Thyroid gland (tissue), 4 donors: Measurements from ENCODE around the gene SMG6. TPM values are rescaled to one million over a fixed set of nuclear protein-coding genes. Genes with fewer than 3 reads are reported as not detected.
A peak's percentile ranks its signal among the peaks of the same experiment; 100 is the strongest.

Experiments
- DNase-seq, 2 donors: peaks; one replicate each; pipeline ENCODE4 v3.0.0-alpha.2; 2019
- H3K27ac ChIP-seq, 3 donors: fragments of 200-600 bp; sonication (generic); 1 replicate in 2 of 3; 2 replicates in 1 of 3; pipeline ENCODE4 v1.5.1; 2016 to 2019; ENCODE audit warnings: mild to moderate bottlenecking in 1 of 3, moderate library complexity in 1 of 3
- H3K27me3 ChIP-seq: fragments of 200-600 bp; sonication (generic); one replicate; pipeline ENCODE4 v1.5.1; 2019
- H3K36me3 ChIP-seq, 2 donors: fragments of 200-600 bp; sonication (generic); one replicate each; pipeline ENCODE4 v1.5.1; 2016 to 2019
- H3K4me1 ChIP-seq, 2 donors: fragments of 200-600 bp; sonication (generic); one replicate each; pipeline ENCODE4 v1.5.1; 2017 to 2019
- H3K4me3 ChIP-seq, 3 donors: fragments of 200-600 bp; sonication (generic); replicated peaks in 1 of 3; 1 replicate in 2 of 3; 2 replicates in 1 of 3; pipeline ENCODE4 v1.5.1; 2016; ENCODE audit warnings: mild to moderate bottlenecking in 1 of 3
- H3K9me3 ChIP-seq: fragments of 200-600 bp; sonication (generic); one replicate; pipeline ENCODE4 v1.5.1; 2017
- POLR2A ChIP-seq, 2 donors: fragments of 450-650 bp; IDR thresholded peaks; one replicate each; pipeline ENCODE4 v1.6.1; 2017; ENCODE audit warnings: antibody characterized with exemption in 2 of 2, mild to moderate bottlenecking in 2 of 2, moderate library complexity in 1 of 2
- WGBS, 2 donors: methylation state at CpG; one replicate each; pipeline ENCODE4 v1.1.5; 2017; 5-methylcytosine and 5-hydroxymethylcytosine counted together
- intact Hi-C: fragments of 100-400 bp; cut with DNase I; formaldehyde crosslinking; loops from one replicate; pipeline ENCODE4 v1.15.1; 2023
- total RNA-seq, 4 donors: library from RNA; depleted of rRNA; stranded (reverse); fragments of >200 nt; gene quantifications; one replicate each; pipeline ENCODE4 v1.2.3, GENCODE V29; 2016
- TF ChIP-seq, protein P1 (sequence below), 6 experiments: fragments of 200-600 bp in 3 of 6; fragments of 450-650 bp in 3 of 6; sonication (generic) in 3 of 6; IDR thresholded peaks; one replicate each; pipeline ENCODE4 v1.5.1; 2016 to 2019; ENCODE audit warnings: antibody characterized with exemption in 6 of 6, mild to moderate bottlenecking in 2 of 6, inconsistent platforms in 1 of 6, moderate library complexity in 1 of 6

SMG6 gene
- total RNA-seq, 4 donors from 2014 or later: 26.0 to 35.9 (median 32.9) TPM

DNA sequence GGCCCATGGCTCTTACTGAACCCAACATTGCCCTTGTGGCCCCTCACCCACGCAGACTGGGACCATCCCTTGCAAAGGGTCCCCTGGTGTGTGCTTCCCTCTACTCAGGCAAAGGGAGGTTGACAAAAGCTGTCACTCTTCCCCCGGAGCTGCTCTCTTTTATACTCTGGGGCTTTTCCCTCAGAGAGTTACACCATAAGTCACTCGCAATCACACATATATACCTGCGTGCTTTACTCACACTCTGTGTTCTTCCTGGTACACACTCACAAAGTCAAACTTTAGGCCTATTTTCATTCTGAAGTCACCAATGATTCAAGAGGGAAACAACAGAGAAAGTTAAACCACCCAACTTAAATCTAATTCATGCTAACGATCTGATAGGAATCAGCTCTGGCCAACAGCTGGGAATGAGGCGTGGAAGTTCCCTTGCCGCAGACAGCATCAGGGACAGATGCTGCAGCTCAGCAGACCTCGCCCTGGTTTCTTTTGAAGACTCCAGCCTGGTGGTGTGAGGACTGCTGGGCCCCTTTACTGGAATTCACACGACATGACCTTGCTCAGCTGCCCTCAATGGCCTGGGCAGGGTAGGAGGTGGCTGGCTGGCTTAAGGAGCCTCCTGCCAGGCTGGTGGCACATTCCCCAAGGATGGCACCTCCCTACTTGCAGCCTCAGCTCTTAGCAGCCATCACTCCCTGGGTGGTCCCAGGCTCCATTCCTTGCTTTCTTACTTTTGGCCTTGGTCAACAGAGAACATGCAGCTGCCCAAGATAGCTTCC lies 221.4 kb downstream of the SMG6 start:
- Histone ChIP-seq H3K9me3 (no peaks in the 10 kb centered on the region), H3K36me3 (peaks cover 9 to 15% of the 10 kb centered on the region in 2 donors), H3K4me1 (peaks cover 0 to 39% of the 10 kb centered on the region in 2 donors), H3K27me3 (no peaks in the 10 kb centered on the region), H3K4me3 (no peak overlapping the region), H3K27ac (peak overlapping the region in 1 of 3 donors; percentile 69)
- intact Hi-C loops: no loop called here
- WGBS, 2 donors: 87 to 88% methylated on average over 9 of the region's 9 CpGs
- TF ChIP-seq POLR2A (IDR thresholded peaks at IDR 0.05): no peak
- TF ChIP-seq, protein P1, sequence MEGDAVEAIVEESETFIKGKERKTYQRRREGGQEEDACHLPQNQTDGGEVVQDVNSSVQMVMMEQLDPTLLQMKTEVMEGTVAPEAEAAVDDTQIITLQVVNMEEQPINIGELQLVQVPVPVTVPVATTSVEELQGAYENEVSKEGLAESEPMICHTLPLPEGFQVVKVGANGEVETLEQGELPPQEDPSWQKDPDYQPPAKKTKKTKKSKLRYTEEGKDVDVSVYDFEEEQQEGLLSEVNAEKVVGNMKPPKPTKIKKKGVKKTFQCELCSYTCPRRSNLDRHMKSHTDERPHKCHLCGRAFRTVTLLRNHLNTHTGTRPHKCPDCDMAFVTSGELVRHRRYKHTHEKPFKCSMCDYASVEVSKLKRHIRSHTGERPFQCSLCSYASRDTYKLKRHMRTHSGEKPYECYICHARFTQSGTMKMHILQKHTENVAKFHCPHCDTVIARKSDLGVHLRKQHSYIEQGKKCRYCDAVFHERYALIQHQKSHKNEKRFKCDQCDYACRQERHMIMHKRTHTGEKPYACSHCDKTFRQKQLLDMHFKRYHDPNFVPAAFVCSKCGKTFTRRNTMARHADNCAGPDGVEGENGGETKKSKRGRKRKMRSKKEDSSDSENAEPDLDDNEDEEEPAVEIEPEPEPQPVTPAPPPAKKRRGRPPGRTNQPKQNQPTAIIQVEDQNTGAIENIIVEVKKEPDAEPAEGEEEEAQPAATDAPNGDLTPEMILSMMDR (IDR thresholded peaks at IDR 0.05): no peak
- no peak for DNase-seq

DNA sequence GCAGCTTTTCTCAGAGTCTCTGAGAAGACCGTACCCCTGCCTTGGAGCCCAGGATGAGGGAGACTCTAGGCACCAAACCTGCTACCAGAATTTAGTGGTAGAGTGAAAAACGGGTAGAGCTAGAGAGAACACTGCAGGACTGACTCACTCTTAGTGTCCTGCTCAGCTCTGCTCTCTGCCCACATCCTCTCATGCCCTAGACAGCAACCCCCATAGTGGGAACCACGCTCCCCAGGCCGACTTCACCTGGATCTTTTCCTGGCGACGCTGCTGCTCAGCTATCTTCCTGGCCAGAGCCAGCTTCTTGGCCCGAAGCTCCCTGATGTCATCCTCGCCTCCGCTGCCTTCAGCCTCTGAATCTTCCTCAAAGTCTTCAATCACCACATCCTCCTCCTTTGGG lies 222.0 kb downstream of the SMG6 start:
- Histone ChIP-seq H3K9me3 (no peaks in the 10 kb centered on the region), H3K4me1 (peaks cover 0 to 32% of the 10 kb centered on the region in 2 donors), H3K27ac (no peak overlapping the region), H3K36me3 (peaks cover 9 to 15% of the 10 kb centered on the region in 2 donors), H3K27me3 (no peaks in the 10 kb centered on the region), H3K4me3 (no peak overlapping the region)
- TF ChIP-seq, protein P1 (IDR thresholded peaks at IDR 0.05): no peak
- no peak for TF ChIP-seq POLR2A (IDR thresholded peaks at IDR 0.05)
- no peak for DNase-seq
- intact Hi-C loops: no loop called here
- WGBS, 2 donors: 93 to 95% methylated on average over 9 of the region's 9 CpGs

DNA sequence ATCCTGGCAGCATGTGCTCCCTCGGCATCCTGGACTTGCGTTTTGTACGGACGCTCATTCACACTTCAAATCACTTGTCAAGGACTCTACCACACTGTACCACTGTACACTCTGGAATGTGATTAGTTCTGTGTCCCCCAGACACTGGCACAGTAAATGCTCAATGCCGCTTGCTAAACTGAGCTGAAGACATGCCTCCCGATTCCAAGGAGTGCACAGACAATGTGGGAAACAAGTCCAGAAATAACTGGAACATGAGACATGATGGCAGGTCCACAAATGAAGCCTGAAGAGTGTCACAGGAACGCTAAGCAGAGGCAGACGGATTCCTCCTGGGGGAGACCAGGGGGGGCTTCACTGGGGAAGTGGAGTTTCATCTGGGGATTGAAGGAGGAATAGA lies 226.5 kb downstream of the SMG6 start:
- H3K27ac ChIP-seq: peak overlapping the region in 1 of 3 donors; percentile 78
- no peaks in the 10 kb centered on the region for H3K9me3 ChIP-seq
- TF ChIP-seq, protein P1 (IDR thresholded peaks at IDR 0.05): no peak
- no peak for TF ChIP-seq POLR2A (IDR thresholded peaks at IDR 0.05)
- no peak for DNase-seq
- H3K27me3 ChIP-seq: no peaks in the 10 kb centered on the region
- peaks cover 9 to 15% of the 10 kb centered on the region in 2 donors for H3K36me3 ChIP-seq
- no peak overlapping the region for H3K4me3 ChIP-seq
- 89 to 91% methylated on average over 7 to 8 of the region's 8 CpGs for WGBS, 2 donors
- intact Hi-C loops: no loop called here
- peaks cover 0 to 13% of the 10 kb centered on the region in 2 donors for H3K4me1 ChIP-seq

DNA sequence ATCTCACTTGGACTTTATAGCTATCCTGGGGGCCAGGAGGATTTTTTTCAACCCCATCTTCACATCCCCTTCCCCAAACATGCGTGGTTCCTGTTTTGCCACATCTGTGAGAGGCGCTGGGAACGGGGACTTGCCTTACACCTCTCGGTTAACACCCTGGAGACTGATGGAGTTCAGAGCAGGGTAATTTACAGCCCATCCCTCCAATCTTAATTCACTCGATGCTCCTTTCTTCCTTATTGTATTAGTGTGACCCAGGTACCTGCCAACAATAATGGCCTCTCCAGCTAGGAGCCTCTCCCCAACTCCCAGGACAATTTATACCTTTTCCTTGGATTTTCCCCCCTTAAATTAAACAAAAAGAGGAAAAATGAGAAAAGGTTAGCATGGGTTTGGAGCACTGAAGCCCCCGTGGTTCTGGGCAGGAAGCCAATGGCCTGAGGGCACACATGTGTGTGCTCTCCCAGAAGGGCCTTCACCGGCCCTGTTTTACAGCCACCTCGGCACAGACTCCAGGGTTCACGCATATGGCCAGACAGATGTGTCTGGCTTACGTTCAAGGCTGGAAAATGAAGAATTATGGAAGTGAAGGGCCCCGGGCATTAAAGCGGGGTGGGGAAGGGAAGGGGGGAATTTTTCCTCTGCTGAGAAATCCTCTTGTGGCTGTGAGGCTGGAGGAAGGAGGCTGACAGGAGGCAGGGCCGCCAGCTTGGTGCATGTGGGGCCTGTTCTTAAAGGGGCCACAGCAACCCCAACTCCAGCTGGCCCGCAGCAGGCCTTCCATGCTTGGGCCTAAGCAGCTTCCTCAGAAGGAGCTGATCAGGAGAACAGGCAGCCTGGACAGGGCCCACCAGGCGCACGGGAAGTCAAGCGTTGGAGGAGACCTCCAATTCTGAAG lies 227.2 kb downstream of the SMG6 start:
- Histone ChIP-seq H3K27ac (peak overlapping the region; percentile 58 to 78 (median 59)), H3K27me3 (no peaks in the 10 kb centered on the region), H3K4me1 (peaks cover 0 to 16% of the 10 kb centered on the region in 2 donors), H3K4me3 (no peak overlapping the region), H3K9me3 (no peaks in the 10 kb centered on the region), H3K36me3 (peaks cover 6 to 11% of the 10 kb centered on the region in 2 donors)
- DNase-seq: no peak
- intact Hi-C loops: no loop called here
- TF ChIP-seq, protein P1 (IDR thresholded peaks at IDR 0.05): no peak
- no peak for TF ChIP-seq POLR2A (IDR thresholded peaks at IDR 0.05)
- 62 to 80% methylated on average over 13 to 17 of the region's 17 CpGs for WGBS, 2 donors
